Hematopoietic multipotent progenitor cell treated with erythropoietin and hydrocortisone succinate and interleukin-3 and kit ligand, for 6 days (in vitro differentiated cells): ENCODE measurements around the gene CPNE1.
"Not testable (repeated sequence)": the region's sequence is repeated elsewhere in the genome, so short reads cannot be mapped to it uniquely, and the experiment has no call there.

ENCODE experiments used
- DNase-seq: peaks from one replicate; pipeline ENCODE4 v3.0.0-alpha.2; 2015

CPNE1 gene

GRCh38 chr20:35664466-35665206 lies at the start of gene CPNE1, which contains the start of gene RBM12:
CPNE1 (minus strand) TSS chr20:35664900; CDS start chr20:35632923, 31,977 bp downstream.
RBM12 (minus strand) TSS chr20:35664900; CDS start chr20:35655322, 9,578 bp downstream.
- peak; percentile 96 for DNase-seq

- no peak for DNase-seq
Observed at GRCh38 chr20:35714127-35714526, 49.4 kb upstream of the CPNE1 start.

DNA sequence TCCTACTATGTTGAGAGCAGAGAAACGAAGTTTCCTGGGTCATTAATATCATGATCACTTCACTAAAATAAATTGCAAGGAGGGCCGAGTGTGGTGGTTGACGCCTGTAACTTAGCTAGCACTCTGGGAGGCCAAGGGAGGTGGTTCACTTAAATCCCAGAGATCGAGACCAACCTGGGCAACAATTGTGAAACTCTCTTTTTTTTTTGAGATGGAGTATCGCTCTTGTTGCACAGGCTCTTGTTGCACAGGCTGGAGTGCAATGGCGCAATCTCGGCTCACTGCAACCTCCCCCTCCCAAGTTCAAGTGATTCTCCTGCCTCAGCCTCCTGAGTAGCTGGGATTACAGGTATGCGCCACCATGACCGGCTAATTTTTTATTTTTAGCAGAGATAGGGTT lies 48.4 kb upstream of the CPNE1 start:
- DNase-seq, result not testable (repeated sequence)

DNA sequence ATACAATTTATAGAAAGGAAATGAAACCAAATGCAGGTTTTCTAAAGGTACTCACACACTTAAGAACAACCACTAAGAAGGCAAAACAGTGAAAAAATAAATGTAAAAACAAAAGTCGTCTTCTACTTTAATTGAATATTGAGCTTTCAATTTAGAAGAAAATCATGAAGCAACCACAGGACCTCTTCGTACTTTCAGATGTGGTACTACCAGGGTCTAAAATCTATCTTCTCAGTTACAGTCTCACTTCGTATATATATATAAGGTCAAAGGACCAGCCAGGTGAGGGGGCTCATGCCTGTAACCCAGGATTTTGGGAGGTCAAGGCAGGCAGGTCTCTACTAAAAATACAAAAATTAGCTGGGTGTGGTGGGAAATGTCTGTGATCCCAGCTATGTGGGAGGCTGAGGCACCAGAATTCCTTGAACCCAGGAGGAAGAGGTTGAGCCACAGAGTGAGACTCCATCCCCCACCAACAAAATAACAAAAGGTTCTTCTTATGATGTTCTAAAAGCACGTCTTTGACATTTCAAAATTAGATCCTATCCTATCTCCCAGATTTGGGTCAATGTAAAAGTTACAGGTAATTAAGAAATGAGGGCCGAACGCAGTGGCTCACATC lies 47.0 kb upstream of the CPNE1 start:
- no peak for DNase-seq

- no peak for DNase-seq
Observed at GRCh38 chr20:35710884-35711587, 46.3 kb upstream of the CPNE1 start.

DNA sequence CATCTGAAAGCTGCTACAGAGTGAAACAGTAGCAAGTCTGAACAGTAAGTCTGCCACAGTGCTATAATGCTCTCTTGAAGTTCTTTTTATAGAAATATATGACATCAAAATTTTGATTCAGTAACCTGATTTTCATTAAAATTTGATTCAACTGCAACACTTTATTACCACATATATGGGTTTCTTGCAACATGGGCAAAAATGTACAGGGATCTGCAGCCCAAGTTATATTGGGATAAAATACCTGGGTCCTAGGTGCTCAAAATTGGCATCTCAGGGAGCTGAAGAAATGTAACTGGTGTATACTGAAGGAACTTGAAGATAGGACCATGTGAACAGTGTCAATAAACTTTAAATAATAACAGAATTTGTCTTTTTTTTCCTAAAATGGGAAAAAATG lies 45.3 kb upstream of the CPNE1 start:
- DNase-seq, result no peak

GRCh38 chr20:35709259-35709658 lies 44.6 kb upstream of the CPNE1 start:
- DNase-seq, result no peak

DNA sequence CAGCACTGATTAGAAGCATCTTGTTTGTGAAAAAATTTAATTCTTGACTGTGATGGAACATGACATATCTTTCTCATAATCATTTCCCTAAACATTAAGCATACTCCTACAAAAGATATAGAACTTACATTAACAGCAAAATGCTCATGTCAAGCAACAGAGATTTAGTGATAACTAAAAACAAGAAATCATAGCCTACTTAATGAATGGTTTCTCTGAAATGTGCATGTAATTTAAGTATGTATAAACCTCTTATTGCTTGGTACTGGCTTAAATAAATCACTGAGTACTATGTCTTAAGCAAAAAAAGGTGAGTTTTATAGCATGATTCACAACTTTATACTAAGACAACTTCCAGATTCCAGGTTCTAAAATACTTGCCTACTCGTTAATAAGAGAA lies 43.8 kb upstream of the CPNE1 start:
- DNase-seq, result no peak

DNA sequence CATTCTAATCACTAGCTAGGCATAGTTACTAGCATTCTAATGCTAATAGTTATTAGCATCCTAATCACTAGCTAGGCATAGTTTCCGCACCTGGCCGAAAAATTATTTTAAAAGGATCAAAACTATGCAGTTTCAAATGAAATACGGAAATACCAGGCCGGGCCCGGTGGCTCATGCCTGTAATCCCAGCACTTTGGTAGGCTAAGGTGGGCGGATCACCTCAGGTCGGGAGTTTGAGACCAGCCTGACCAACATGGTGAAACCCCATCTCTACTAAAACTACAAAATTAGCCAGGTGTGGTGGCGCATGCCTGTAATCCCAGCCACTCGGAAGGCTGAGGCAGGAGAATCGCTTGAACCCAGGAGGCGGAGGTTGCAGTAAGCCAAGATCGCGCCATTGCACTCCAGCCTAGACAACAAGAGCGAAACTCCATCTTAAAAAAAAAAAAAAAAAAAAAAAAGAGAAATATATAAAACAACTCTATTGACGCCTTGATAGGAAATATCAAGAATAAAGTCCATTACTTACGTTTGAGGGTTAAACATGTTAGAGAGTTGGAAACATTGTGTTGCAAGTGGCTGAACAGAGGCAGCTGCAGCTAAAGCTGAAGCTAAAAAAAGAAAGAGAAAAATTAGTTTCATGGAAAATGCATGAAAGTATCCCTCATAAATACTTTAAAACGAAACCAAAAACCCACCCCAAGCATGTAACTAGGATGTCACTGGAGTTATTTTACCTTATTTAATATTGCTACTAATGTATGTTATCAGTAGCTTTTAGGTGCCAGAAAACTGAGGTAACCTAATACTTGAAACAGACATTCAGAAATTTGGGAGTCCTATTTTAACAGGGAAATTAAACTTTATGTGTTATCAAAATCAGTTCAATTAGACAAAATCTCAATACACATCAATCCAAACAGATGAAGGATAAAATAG lies 42.2 kb upstream of the CPNE1 start:
- not testable (repeated sequence) for DNase-seq

GRCh38 chr20:35705894-35706293 lies 41.2 kb upstream of the CPNE1 start:
- DNase-seq, result not testable (repeated sequence)

DNA sequence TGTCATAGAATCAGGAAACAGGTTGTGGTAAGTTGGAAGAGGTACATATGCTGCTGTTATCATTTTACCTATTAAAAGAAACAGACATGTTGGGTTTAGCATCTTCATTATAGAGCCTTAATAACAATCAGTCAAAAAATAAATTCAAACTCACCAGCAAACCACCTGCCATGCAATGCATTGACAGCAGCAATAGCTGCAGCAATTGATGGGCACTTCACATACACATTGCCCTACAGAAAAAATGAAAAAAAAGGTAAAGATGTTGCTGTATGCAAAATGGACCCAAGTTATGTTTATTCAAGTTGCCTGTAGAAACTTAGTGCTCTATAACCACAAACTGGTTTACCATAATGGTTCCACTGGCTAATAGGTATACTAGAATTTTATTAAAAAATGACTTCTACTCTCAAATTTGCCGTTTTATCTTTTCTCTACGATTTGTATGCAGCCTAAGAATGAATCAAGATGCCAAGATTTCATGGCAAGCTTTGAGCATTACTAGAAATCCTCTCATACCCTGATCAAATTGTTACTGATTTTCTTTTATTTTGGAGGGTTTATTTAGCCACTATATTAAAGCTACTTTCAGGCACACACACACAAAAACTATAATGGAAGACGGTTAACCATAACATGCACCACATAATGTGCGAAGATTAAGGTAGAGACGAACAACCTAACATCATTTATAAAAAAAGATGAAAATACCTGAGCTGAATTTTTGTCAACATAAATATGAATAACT lies 40.0 kb upstream of the CPNE1 start:
- no peak for DNase-seq

DNA sequence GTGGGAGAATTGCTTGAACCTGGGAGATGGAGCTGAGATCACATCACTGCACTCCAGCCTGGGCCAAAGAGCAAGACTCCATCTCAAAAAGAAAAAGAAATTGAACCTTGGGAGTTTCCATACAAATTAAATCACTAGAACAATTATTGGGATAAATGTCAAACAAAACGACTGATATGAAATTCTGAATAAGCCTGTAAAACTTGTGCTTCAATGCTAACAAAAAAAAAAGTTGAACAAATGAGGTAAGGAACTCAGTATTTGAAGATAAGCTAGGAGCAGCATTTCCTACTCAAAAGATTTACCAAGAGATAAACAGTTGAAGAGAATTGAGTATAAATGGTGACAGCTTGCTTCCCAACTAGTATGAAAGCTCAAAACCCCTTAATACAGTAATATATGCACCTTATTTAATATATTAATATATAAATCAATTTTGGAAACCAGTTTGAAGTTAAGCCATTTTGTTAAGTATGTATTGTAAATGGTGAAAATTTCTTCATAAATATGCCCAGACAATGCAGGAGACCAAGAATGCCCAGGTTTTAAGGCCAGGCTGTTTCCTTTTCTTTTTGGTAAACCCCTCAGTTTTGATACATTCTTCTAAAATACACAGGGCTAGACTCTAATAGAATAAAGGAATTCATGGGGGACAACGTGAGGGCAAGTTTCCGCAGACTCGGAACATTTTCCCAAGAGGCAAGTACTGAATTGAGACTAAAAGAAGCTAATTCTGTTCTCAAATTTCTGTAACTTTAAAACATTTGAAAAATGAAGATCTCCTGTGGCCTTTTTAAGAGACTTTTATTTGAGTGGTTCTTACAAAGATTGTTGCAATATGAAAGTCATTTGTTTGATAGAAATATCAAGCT lies 38.4 kb upstream of the CPNE1 start:
- no peak for DNase-seq

GRCh38 chr20:35702051-35702823 lies 37.5 kb upstream of the CPNE1 start:
- DNase-seq, result no peak

GRCh38 chr20:35700625-35701148 lies 36.0 kb upstream of the CPNE1 start:
- DNase-seq, result no peak

GRCh38 chr20:35699957-35700624 lies 35.4 kb upstream of the CPNE1 start:
- DNase-seq, result no peak

- peak; percentile 94 for DNase-seq
Observed at GRCh38 chr20:35699127-35699956, 34.6 kb upstream of the CPNE1 start, which contains the start of the genes NFS1 and ROMO1. NFS1 (minus strand) TSS chr20:35699352; CDS start chr20:35699288, 64 bp downstream. ROMO1 (plus strand) TSS chr20:35699405; CDS start chr20:35699633, 228 bp downstream.

- peak; percentile 67 for DNase-seq
Observed at GRCh38 chr20:35698298-35699126, 33.8 kb upstream of the CPNE1 start.
